ENCODE data around the gene SAMD8. TPM values are rescaled to one million over a fixed set of nuclear protein-coding genes. Genes with fewer than 3 reads are reported as not detected.

The SAMD8 gene
- total and polyA plus RNA-seq, 12 donors, result 5.7 to 48.7 (median 29.1) TPM

GRCh38 chr10:75228278-75228677, 116.8 kb downstream of the SAMD8 start:
- intact Hi-C loops (cut with DNase I), result no loop called here
- no peak for TF ChIP-seq CTCF (IDR thresholded peaks at IDR 0.05)
- TF ChIP-seq POLR2A (IDR thresholded peaks at IDR 0.05), result no peak
- Histone ChIP-seq H3K36me3 (replicated peaks in 1 of 2) (peaks cover 0 to 52% of the 10 kb centered on the region in 2 donors), H3K27ac (no peak overlapping the region), H3K4me1 (replicated peaks in 1 of 2) (peaks cover 37 to 57% of the 10 kb centered on the region in 2 donors), H3K4me3 (no peak overlapping the region), H3K9me3 (replicated peaks in 1 of 3) (no peaks in the 10 kb centered on the region), H3K27me3 (no peaks in the 10 kb centered on the region)
- peak in 1 of 7 donors; percentile 3 for DNase-seq
- WGBS, 4 donors, result 91 to 100% (median 96%) methylated on average over 2 to 3 of the region's 3 CpGs

- TF ChIP-seq CTCF (IDR thresholded peaks at IDR 0.05), result no peak
- no peak for TF ChIP-seq POLR2A (IDR thresholded peaks at IDR 0.05)
- Histone ChIP-seq H3K27ac (peak overlapping the region in 1 of 5 donors; percentile 27), H3K36me3 (replicated peaks in 1 of 2) (peaks cover 0 to 47% of the 10 kb centered on the region in 2 donors), H3K4me1 (replicated peaks in 1 of 2) (peaks cover 33 to 58% of the 10 kb centered on the region in 2 donors), H3K4me3 (no peak overlapping the region), H3K9me3 (replicated peaks in 1 of 3) (no peaks in the 10 kb centered on the region), H3K27me3 (no peaks in the 10 kb centered on the region)
- intact Hi-C loops (cut with DNase I), result no loop called here
- DNase-seq, result no peak
- 60 to 76% (median 68%) methylated on average over 4 of the region's 4 CpGs for WGBS, 4 donors
Measured at GRCh38 chr10:75228834-75229233, 117.4 kb downstream of the SAMD8 start.

GRCh38 chr10:75229971-75230370, 118.5 kb downstream of the SAMD8 start:
- WGBS, 4 donors, result 65 to 86% (median 82%) methylated on average over 3 of the region's 3 CpGs
- intact Hi-C loops (cut with DNase I), result loop anchor here (5.0 to 10.0 kb wide), 4 partner anchors 43 to 985 kb away; partner anchors contain the start of gene SAMD8 (in 1 of the 2)
- no peak for TF ChIP-seq POLR2A (IDR thresholded peaks at IDR 0.05)
- TF ChIP-seq CTCF (IDR thresholded peaks at IDR 0.05), result no peak
- Histone ChIP-seq H3K27me3 (no peaks in the 10 kb centered on the region), H3K4me3 (no peak overlapping the region), H3K9me3 (replicated peaks in 1 of 3) (no peaks in the 10 kb centered on the region), H3K4me1 (replicated peaks in 1 of 2) (peaks cover 25 to 54% of the 10 kb centered on the region in 2 donors), H3K27ac (peak overlapping the region in 2 of 5 donors; percentile 11 to 35), H3K36me3 (replicated peaks in 1 of 2) (peaks cover 0 to 40% of the 10 kb centered on the region in 2 donors)
- DNase-seq, result no peak

- H3K27me3 ChIP-seq, result no peaks in the 10 kb centered on the region
- no peaks in the 10 kb centered on the region for H3K9me3 ChIP-seq (replicated peaks in 1 of 3)
- WGBS, 4 donors, result 24 to 26% (median 25%) methylated on average over 5 of the region's 5 CpGs
- no peak for TF ChIP-seq POLR2A (IDR thresholded peaks at IDR 0.05)
- TF ChIP-seq CTCF (IDR thresholded peaks at IDR 0.05), result peak; percentile 87 to 94 (median 92)
- H3K4me1 ChIP-seq (replicated peaks in 1 of 2), result peaks cover 25 to 53% of the 10 kb centered on the region in 2 donors
- DNase-seq, result peak; percentile 89 to 98 (median 96)
- intact Hi-C loops (cut with DNase I), result loop anchor here (5.0 to 10.0 kb wide), 4 partner anchors 43 to 986 kb away; partner anchors contain the start of gene SAMD8 (in 1 of the 2)
- H3K36me3 ChIP-seq (replicated peaks in 1 of 2), result peaks cover 0 to 40% of the 10 kb centered on the region in 2 donors
- H3K4me3 ChIP-seq, result no peak overlapping the region
- H3K27ac ChIP-seq, result peak overlapping the region in 2 of 5 donors; percentile 11 to 35
Measured at GRCh38 chr10:75230600-75231038, 119.2 kb downstream of the SAMD8 start.

Other genes starting within 250 kb of the SAMD8 start
- 100 to 1,000 TPM; 139 to 271 (median 197) TPM for gene VDAC2, start 99.1 kb downstream of the SAMD8 start, total RNA-seq
- 100 to 1,000 TPM in 2 of 3 donors, 10 to 100 TPM in 1; 83.2 to 297 (median 115) TPM for gene VDAC2, start 99.1 kb downstream of the SAMD8 start, polyA plus RNA-seq
- 10 to 100 TPM; 14.7 to 82.0 (median 30.6) TPM for gene COMTD1, start 124.3 kb downstream of the SAMD8 start, total RNA-seq
- 100 to 1,000 TPM in 1 of 3 donors, 10 to 100 TPM in 1, 1 to 10 TPM in 1; 2.0 to 137 (median 95.0) TPM for gene COMTD1, start 124.3 kb downstream of the SAMD8 start, polyA plus RNA-seq